C4-2B (cell line): Measurements from ENCODE around the gene NLGN1.

ENCODE experiments used
- CTCF ChIP-seq: fragments of 450-650 bp; conservative IDR thresholded peaks from 2 replicates; pipeline ENCODE4 v1.5.1; 2017; ENCODE audit warnings: mild to moderate bottlenecking
- ZFX ChIP-seq: fragments of 450-650 bp; IDR thresholded peaks from 2 replicates; pipeline ENCODE4 v1.6.1; 2017

GRCh38 chr3:173819368-173819767 lies 421.8 kb downstream of the NLGN1 start:
- TF ChIP-seq CTCF, result no peak
- TF ChIP-seq ZFX, result no peak
